ENCODE results near the gene CNIH3.

Gene CNIH3

GRCh38 chr1:224623743-224624333 lies 7.7 kb downstream of the CNIH3 start:
- peak; percentile 77 for ATAC-seq
- no peak; the same call in 1 of the 2 replicates for TF ChIP-seq TOX (CRISPR knock-in tag; IDR thresholded peaks at IDR 0.05; ENCODE audit: borderline replicate concordance)
- TF ChIP-seq CSDC2 (CRISPR knock-in tag; IDR thresholded peaks at IDR 0.05), result no peak
- TF ChIP-seq, protein P1, sequence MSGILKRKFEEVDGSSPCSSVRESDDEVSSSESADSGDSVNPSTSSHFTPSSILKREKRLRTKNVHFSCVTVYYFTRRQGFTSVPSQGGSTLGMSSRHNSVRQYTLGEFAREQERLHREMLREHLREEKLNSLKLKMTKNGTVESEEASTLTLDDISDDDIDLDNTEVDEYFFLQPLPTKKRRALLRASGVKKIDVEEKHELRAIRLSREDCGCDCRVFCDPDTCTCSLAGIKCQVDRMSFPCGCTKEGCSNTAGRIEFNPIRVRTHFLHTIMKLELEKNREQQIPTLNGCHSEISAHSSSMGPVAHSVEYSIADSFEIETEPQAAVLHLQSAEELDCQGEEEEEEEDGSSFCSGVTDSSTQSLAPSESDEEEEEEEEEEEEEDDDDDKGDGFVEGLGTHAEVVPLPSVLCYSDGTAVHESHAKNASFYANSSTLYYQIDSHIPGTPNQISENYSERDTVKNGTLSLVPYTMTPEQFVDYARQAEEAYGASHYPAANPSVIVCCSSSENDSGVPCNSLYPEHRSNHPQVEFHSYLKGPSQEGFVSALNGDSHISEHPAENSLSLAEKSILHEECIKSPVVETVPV (CRISPR knock-in tag; IDR thresholded peaks at IDR 0.05), result no peak
- TF ChIP-seq GLIS3 (CRISPR knock-in tag; IDR thresholded peaks at IDR 0.05), result no peak
- no peak for TF ChIP-seq TCF4 (CRISPR knock-in tag; IDR thresholded peaks at IDR 0.05; ENCODE audit: borderline replicate concordance)
- TF ChIP-seq ARNTL (CRISPR knock-in tag; IDR thresholded peaks at IDR 0.05; ENCODE audit: borderline replicate concordance, low read depth), result no peak
- TF ChIP-seq ZNF565 (CRISPR knock-in tag; conservative IDR thresholded peaks at IDR 0.05; ENCODE audit: low read depth), result no peak
- no peak for TF ChIP-seq BACH2 (CRISPR knock-in tag; IDR thresholded peaks at IDR 0.05; ENCODE audit: borderline replicate concordance)
- no peak for TF ChIP-seq TSHZ2 (CRISPR knock-in tag; IDR thresholded peaks at IDR 0.05)
- TF ChIP-seq ISL1 (CRISPR knock-in tag; IDR thresholded peaks at IDR 0.05), result no peak
- no peak for TF ChIP-seq ZNF8 (CRISPR knock-in tag; IDR thresholded peaks at IDR 0.05)
- TF ChIP-seq POU6F1 (CRISPR knock-in tag; IDR thresholded peaks at IDR 0.05; ENCODE audit: borderline replicate concordance, low read depth), result no peak
- TF ChIP-seq ZNF70 (CRISPR knock-in tag; IDR thresholded peaks at IDR 0.05), result no peak
- TF ChIP-seq PPARA (CRISPR knock-in tag; IDR thresholded peaks at IDR 0.05; ENCODE audit: borderline replicate concordance), result no peak
- TF ChIP-seq, protein P2, sequence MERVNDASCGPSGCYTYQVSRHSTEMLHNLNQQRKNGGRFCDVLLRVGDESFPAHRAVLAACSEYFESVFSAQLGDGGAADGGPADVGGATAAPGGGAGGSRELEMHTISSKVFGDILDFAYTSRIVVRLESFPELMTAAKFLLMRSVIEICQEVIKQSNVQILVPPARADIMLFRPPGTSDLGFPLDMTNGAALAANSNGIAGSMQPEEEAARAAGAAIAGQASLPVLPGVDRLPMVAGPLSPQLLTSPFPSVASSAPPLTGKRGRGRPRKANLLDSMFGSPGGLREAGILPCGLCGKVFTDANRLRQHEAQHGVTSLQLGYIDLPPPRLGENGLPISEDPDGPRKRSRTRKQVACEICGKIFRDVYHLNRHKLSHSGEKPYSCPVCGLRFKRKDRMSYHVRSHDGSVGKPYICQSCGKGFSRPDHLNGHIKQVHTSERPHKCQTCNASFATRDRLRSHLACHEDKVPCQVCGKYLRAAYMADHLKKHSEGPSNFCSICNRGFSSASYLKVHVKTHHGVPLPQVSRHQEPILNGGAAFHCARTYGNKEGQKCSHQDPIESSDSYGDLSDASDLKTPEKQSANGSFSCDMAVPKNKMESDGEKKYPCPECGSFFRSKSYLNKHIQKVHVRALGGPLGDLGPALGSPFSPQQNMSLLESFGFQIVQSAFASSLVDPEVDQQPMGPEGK (CRISPR knock-in tag; IDR thresholded peaks at IDR 0.05; ENCODE audit: borderline replicate concordance), result no peak
- no peak for TF ChIP-seq ESRRG (CRISPR knock-in tag; IDR thresholded peaks at IDR 0.05)
- no peak for TF ChIP-seq SNAI2 (CRISPR knock-in tag; IDR thresholded peaks at IDR 0.05)

GRCh38 chr1:224624432-224624831 lies 8.3 kb downstream of the CNIH3 start:
- TF ChIP-seq TOX (CRISPR knock-in tag; IDR thresholded peaks at IDR 0.05; ENCODE audit: borderline replicate concordance) (no peak), BACH2 (CRISPR knock-in tag; IDR thresholded peaks at IDR 0.05; ENCODE audit: borderline replicate concordance) (no peak), ZNF565 (CRISPR knock-in tag; conservative IDR thresholded peaks at IDR 0.05; ENCODE audit: low read depth) (no peak), ZNF8 (CRISPR knock-in tag; IDR thresholded peaks at IDR 0.05) (no peak), ZFP3 (CRISPR knock-in tag; IDR thresholded peaks at IDR 0.05) (no peak), TCF4 (CRISPR knock-in tag; IDR thresholded peaks at IDR 0.05; ENCODE audit: borderline replicate concordance) (no peak), RARB (CRISPR knock-in tag; IDR thresholded peaks at IDR 0.05) (no peak), CREB5 (CRISPR knock-in tag; IDR thresholded peaks at IDR 0.05; ENCODE audit: low read depth) (no peak)
- TF ChIP-seq, protein P1 (CRISPR knock-in tag; IDR thresholded peaks at IDR 0.05), result no peak
- no peak for ATAC-seq

All from SK-N-SH treated with all-trans-retinoic acid at 6 μM for 48 hours (cell line).